GM21526 (cell line): ENCODE results near the gene PKNOX2.

ENCODE experiments used
- ATAC-seq: cut with Tn5 transposase; IDR thresholded peaks from one replicate; pipeline ENCODE4 v1.9.1; 2021; ENCODE audit warnings: moderate library complexity; ENCODE audit not compliant: unreplicated experiment, low FRiP score

Gene PKNOX2

GRCh38 chr11:125397421-125397820 lies 232.9 kb downstream of the PKNOX2 start:
- no peak for ATAC-seq

DNA sequence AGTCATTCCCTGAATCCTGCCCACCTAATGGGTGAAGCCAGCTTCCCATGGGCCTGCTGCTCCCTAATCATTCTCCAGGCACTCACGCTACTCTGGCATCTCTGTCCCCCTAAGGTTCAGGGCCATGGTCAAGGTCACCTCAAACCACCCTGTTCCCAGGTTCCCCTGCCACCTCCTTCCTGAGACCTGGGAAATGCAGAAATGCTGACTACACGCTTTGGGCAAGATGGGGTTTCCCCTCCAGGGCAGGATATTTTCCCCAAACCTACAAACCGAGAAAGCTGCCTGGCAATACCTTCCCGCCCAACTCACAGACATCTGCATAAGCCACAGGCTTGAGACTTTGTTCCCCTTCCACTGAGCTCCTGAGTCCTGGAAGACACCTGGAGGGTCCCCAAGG lies 233.9 kb downstream of the PKNOX2 start:
- ATAC-seq, result no peak

GRCh38 chr11:125398994-125399640 lies 234.6 kb downstream of the PKNOX2 start:
- ATAC-seq, result no peak

GRCh38 chr11:125399945-125400344 lies 235.4 kb downstream of the PKNOX2 start:
- no peak for ATAC-seq

GRCh38 chr11:125401235-125401634 lies 236.7 kb downstream of the PKNOX2 start:
- no peak for ATAC-seq

- ATAC-seq, result no peak
Measured at GRCh38 chr11:125401746-125402145, 237.2 kb downstream of the PKNOX2 start.

GRCh38 chr11:125402435-125402834 lies 237.9 kb downstream of the PKNOX2 start:
- ATAC-seq, result no peak

GRCh38 chr11:125404157-125404810 lies 239.7 kb downstream of the PKNOX2 start:
- ATAC-seq, result no peak

GRCh38 chr11:125404811-125405790 lies 240.6 kb downstream of the PKNOX2 start:
- ATAC-seq, result peak; percentile 86

DNA sequence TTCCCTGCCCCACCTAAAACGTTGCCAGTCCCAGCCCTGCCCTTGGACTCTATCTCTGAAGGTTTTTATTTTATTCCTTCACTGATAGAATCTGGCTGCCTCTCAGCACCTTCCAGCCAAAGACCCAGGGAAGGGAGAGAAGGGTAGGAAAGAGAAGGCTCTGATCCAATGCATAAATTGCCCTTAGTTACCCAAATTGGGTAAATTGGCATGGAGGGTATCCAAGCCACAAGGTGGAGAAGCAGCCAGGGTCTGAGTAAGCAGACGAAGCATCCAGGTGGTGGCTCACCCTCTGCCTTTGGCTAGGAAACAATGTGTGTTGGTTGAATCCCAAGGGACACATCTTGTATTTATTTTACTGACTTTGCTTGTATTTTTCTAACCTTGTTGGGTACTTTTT lies 242.5 kb downstream of the PKNOX2 start:
- no peak for ATAC-seq

GRCh38 chr11:125408311-125408711 lies 243.8 kb downstream of the PKNOX2 start:
- no peak for ATAC-seq

DNA sequence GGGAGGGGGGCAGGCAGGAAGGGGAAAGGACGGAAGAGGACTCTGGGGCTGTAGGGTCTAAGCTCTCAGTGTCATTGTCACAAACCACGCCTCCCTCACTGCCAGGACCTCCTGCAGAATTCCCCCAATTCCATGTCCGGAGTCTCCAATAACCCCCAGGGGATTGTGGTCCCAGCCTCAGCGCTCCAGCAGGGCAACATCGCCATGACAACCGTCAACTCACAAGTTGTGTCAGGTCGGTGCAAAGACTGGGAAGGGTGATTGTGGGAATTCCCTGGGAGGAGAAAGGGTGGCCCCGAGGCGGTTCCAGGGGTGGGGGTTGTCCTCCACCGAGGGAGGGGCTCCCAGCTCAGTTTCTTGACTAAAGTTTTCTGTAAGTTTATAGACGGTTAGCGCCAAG lies 245.5 kb downstream of the PKNOX2 start:
- no peak for ATAC-seq

GRCh38 chr11:125412177-125412496 lies 247.6 kb downstream of the PKNOX2 start:
- ATAC-seq, result no peak

DNA sequence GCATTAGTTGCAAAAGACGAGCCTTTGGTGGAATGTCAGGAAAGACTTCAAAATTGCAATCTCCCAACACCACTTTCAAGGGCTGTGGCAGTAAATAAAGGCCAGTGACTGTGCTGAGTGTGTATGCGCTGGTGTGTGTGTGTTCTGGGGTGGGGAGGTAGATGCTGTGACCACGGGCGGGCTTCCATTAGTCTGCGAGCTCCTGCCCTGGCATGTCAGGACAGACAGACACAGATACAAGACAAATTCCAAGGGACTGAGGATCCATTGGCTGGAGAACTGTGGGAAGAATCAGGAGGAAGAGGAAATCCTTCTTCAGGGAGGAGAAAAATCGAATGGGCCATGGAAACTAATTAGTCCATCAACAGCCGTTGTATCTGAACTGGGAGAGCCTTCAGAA lies 248.0 kb downstream of the PKNOX2 start:
- no peak for ATAC-seq

- ATAC-seq, result no peak
Measured at GRCh38 chr11:125413226-125413625, 248.7 kb downstream of the PKNOX2 start.

DNA sequence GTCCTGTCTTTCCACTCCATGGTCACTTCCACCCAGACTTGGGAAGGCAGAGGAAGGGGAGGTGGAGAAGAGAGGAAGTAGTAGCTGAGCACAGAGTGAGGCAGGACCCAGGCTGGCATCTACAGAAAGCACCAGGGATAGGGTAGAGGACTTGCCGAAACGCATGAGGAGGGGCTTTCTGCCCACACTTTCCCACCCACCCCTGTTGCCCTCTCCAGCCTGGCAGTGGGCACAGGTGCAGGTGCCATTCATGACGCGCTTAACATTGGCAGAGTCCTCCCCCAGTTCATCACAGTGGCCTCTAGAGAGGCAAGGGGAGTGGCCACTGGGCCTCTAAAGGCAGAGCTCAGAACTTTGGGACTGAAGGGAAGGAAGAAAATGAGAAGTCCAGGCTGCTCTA lies 249.6 kb downstream of the PKNOX2 start:
- ATAC-seq, result no peak

GRCh38 chr11:125416981-125417935 lies 252.7 kb downstream of the PKNOX2 start:
- ATAC-seq, result no peak

DNA sequence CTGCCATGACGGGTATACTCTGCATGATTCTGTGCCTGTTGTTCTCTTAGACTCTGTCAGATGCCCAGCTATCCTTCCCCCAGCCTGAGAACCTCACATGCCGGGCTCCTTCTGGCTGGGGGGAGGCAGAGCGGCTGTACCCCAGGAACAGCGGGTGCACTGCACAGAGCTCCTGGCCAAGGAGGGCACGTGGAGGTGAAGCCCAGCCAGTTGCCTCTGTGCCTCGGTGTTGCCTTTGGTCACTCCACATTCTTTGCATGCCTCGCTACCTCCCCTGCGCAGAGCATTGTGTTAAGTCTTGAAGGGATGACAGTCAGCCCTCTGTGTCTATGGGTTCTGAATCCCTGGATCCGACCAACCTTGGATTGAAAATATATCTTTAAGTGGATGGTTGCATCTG lies 253.8 kb downstream of the PKNOX2 start:
- no peak for ATAC-seq

DNA sequence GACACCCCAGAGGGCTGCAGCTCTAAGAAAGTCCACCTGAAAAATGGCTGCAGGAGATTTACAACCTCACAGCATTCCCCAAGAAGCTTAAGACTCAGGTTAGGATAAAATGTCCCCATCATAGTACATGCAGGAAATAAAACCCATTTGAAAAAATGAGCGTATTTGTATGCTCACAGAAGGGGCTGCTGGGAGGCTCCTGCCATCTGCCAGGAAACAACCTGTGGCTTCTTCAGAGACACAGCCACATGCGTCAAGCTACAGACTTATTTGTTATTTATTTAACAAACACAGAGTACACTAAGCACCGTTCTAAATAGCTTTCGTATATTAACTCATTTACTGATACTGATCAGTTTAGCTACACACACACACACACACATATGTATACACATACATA lies 258.1 kb downstream of the PKNOX2 start:
- ATAC-seq, result no peak

DNA sequence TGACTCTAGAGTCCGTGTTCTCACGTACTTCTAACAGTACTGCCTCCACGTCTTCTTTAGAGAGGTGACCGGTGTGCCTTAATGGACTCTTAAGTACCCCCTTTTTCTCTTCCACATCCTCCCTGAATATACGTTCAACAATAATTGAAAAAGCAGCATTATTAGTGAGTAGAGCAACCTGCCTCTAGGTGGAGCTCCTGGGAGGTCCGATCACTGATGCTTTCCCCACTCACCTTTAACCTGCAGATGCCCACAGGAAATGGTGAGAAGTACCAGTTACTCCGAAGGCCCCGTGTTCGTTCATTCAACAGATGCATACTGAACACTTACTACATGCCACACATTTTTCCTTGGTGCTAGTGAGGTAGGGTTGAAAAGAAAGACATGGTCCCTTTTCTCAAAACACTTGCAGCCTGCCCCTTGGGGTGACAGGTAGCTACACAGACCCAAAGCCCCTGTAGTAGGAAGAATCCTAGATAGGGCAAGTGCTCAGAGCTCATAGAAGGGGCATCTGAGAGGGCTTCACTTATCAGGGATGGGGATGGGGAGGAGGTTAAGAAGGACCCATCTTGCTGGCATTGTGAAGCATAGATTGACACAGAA lies 258.8 kb downstream of the PKNOX2 start:
- no peak for ATAC-seq
